GM12872 (cell line): ENCODE results near the gene LTK.

Source experiments
- TF ChIP-seq, protein P1 (sequence below): IDR thresholded peaks from 3 replicates; pipeline ENCODE4 v1.5.1; 2011; ENCODE audit warnings: low read depth, mild to moderate bottlenecking, low read length, moderate library complexity; ENCODE audit not compliant: insufficient read depth

Gene LTK

DNA sequence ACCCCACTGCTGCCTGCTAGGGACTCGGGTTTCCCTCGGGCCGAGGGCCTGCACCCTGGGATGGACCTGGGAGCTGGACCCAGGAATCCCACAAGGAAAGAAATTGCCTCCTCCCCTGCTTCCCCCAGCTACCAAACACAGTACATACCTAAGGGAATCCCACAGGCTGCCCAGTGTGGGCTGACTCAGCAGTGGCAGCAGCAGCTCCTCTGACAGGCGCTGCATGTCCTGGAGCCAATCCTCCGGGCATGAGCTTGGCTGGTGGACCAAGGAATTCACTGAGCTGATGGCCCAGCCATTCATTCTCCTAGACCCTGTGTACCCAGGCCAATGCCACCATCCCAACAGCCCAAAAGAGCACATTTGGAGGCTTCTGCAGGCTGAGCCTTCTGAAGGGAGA lies 9.5 kb upstream of the LTK start:
- TF ChIP-seq, protein P1, sequence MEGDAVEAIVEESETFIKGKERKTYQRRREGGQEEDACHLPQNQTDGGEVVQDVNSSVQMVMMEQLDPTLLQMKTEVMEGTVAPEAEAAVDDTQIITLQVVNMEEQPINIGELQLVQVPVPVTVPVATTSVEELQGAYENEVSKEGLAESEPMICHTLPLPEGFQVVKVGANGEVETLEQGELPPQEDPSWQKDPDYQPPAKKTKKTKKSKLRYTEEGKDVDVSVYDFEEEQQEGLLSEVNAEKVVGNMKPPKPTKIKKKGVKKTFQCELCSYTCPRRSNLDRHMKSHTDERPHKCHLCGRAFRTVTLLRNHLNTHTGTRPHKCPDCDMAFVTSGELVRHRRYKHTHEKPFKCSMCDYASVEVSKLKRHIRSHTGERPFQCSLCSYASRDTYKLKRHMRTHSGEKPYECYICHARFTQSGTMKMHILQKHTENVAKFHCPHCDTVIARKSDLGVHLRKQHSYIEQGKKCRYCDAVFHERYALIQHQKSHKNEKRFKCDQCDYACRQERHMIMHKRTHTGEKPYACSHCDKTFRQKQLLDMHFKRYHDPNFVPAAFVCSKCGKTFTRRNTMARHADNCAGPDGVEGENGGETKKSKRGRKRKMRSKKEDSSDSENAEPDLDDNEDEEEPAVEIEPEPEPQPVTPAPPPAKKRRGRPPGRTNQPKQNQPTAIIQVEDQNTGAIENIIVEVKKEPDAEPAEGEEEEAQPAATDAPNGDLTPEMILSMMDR, result no peak

DNA sequence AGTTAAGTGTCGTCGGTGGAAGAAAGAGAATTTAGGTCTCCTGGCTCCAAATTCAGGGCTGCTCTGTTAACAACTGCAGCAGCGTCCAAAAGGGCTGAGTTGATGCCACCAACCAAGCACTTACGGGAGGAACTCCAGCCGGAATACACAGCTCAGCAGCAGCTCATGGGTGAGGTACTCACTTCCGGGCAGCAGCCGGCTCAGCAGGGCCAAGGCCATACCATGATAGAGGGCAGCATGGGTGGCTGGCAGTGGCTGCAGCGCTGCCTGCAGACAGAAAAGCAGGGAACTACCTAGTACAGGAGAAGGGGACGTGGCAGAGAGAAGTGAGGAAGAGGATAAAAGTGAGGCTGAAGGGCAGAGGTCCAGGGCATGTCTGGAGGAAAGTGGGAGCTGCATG lies 8.0 kb upstream of the LTK start:
- TF ChIP-seq, protein P1, result no peak

DNA sequence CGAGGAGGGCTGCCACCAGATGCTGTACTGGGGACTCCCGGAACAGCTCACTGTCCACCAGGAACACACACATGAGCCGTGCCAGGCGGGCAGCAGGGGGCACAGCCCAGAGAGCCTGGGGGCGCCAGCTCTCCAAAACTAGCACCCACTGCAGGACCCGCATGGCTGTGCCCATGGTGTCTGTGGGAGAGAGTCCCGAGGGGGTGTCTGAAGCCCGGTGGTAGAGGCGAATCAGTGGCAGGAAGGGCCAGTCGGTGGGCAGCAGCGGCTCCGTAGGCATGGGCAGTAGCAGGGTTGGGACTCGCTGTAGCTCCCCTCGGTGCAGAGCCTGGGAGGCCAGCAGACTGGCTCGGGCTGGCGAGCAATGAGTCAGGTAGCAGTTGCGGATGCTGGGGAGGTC lies 7.0 kb upstream of the LTK start:
- TF ChIP-seq, protein P1, result no peak

DNA sequence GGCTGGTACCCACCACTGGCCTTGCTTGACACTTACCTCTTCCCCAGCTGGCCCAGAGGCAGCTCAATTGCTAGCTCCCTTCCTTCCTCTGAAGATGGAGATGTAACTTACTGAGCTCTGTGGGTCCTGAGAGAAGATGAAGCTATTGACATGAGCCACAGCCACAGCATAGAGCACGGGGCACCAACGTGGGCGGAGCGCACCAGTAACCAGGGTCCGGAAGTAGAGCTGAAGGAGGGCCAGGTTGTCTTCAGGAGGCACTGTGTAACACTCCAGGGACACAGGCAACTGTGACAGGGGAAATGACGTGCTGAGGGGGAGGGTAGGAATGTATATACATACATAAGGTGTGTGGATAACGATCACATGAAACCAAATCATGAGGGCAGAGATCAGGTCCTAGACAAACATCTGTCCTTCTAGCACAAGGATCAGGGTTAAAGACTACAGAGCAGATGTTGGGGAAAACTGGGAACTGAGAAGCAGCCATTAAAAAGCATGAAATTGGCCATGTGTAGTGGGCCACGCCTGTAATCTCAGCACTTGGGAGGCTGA lies 4.3 kb upstream of the LTK start:
- TF ChIP-seq, protein P1, result no peak

DNA sequence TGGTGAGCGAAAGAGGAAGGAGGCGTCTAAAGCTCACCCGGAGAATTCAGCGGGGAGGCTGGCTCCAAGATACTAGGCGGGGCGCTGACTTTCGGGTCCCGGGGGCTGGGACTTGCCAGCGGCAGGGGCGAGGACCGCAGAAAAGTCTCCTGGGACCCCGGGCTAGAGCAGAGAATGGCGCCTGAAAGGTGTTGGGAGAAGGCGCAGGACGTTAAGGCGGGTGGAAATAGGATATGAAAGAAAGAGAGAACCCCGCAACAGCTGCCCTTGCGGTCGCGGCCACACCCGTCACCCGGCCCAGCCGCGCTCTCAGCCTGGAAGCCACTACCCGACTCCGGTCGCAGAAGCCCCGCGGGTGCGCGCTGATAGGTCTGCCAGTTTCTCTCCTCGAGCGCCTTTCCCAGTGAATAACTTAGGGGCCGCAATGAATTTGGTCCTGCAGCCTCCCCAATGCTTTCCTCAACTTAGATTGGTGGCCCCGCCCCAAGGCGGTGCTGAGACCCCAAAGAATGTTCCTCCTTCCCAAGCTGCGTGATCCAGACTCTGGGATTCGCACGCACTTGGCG lies 604 bp downstream of the LTK start:
- TF ChIP-seq, protein P1, result no peak

DNA sequence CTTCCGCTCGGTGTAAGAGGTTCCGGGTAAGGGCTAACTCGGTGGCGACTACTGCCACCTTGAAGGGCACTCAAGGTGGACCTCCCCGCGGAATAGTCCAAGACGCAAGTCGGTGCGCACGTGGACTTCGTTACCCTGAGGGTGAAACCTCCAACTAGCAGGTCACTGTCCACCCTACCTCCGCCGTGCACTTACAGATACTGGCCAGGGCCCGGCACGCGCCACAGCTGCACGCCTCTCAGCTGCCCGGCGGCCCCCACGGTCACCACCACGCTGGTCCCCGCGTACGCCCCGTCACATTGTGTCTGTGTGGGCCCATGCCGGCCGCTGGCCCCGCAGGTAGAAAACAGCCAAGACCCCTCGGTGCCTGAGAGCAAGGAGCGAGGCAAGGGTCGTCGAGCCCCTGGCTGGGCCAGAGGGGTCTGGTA lies 1.1 kb downstream of the LTK start:
- TF ChIP-seq, protein P1, result no peak

DNA sequence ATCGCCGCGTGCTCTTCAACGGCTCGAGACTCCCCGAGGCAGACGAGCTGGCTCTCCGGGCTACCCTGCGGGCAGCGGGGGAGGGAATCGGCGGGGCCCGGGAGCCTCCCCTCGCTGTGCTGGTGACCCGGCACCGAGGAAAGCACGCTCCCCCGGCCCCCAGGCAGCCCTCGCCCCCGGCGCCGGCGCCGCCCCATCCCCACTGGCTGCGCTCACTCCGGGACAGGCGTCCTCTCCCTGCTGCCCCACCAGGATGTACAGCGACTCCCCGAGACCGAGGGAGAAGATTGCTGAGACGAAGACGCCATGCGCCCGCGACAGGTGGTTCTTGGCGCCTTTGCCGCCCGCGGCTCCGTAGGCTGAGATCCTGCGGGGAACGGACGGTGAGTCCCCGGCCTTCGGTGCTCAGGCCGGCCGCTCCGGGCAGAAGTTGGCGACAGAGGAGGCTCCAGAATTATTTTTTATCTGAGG lies 1.7 kb downstream of the LTK start:
- TF ChIP-seq, protein P1, result no peak
